Upper lobe of right lung (tissue), 1 donor: ENCODE data around the gene TFDP2. TPM values are rescaled to one million over a fixed set of nuclear protein-coding genes. Genes with fewer than 3 reads are reported as not detected.

Experiments used
- ATAC-seq: fragments of 200-7000 bp; cut with Tn5 transposase; one replicate; pipeline ENCODE4 v1.9.1; 2020; ENCODE audit warnings: mild to moderate bottlenecking, moderate library complexity
- DNase-seq: peaks from one replicate; pipeline ENCODE4 v3.0.0-alpha.2; 2020
- H3K27ac ChIP-seq: fragments of 200-600 bp; one replicate; pipeline ENCODE4 v1.8.0; 2022
- H3K27me3 ChIP-seq: fragments of 200-600 bp; one replicate; pipeline ENCODE4 v1.8.0; 2022; ENCODE audit warnings: mild to moderate bottlenecking
- H3K36me3 ChIP-seq: fragments of 200-600 bp; one replicate; pipeline ENCODE4 v1.8.0; 2022
- H3K4me1 ChIP-seq: fragments of 200-600 bp; one replicate; pipeline ENCODE4 v1.8.0; 2022
- H3K4me3 ChIP-seq: fragments of 200-600 bp; one replicate; pipeline ENCODE4 v1.8.0; 2022; ENCODE audit warnings: mild to moderate bottlenecking
- H3K9me3 ChIP-seq: fragments of 200-600 bp; one replicate; pipeline ENCODE4 v1.8.0; 2022
- CTCF ChIP-seq: fragments of 200-600 bp; IDR thresholded peaks from one replicate; pipeline ENCODE4 v1.8.0; 2022; ENCODE audit warnings: antibody characterized with exemption
- intact Hi-C: fragments of 100-400 bp; cut with DNase I; formaldehyde crosslinking; loops from one replicate; pipeline ENCODE4 v1.11.0; 2022
- total RNA-seq: library from RNA; stranded (reverse); fragmentation: NEBNext Ultra II Directional; extraction: Animal tissue kit (Norgen Biotek cat#: 25700); gene quantifications from one replicate; pipeline ENCODE4 v1.2.1, GENCODE V29; 2021
- donor health status: DM: no; HTN: yes; CAD: no; lungs with severe emphysema.

TFDP2 gene
- total RNA-seq, 1 donor from 2014 or later: 26.7 TPM

GRCh38 chr3:142046320-142047020, 102.9 kb downstream of the TFDP2 start:
- intact Hi-C loops: no loop called here

DNA sequence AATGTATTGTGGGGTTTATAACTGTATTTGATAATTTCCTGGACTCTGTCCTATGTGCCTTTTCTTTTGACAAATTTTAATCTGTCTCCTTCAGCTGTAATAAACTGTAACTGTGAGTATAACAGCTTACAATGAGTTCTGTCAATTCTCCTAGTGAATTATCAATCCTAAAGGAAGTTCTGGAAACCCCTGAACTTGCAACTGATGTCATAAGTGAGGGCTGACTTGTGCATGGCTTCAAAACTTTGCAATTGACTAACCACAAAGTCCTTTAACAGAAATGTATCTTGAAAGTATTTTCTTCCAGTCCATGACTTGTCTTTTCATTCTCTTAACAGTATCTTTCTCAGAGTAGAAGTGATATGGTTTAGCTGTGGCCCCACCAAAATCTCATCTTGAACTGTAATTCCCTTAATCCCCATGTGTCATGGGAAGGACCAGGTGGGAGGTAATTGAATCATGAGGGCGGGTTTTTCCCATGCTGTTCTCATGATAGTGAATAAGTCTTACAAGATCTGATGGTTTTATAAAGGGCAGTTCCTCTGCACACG, 108.3 kb downstream of the TFDP2 start:
- TF ChIP-seq CTCF: no peak
- ATAC-seq (no peak), DNase-seq (no peak)
- Histone ChIP-seq H3K4me3 (no peak overlapping the region), H3K36me3 (no peaks in the 10 kb centered on the region), H3K4me1 (no peaks in the 10 kb centered on the region), H3K9me3 (no peaks in the 10 kb centered on the region), H3K27ac (no peak overlapping the region), H3K27me3 (no peaks in the 10 kb centered on the region)
- intact Hi-C loops: no loop called here

More at GRCh38 chr3:142046320-142047020, 102.9 kb downstream of the TFDP2 start:
- peak; percentile 55 for ATAC-seq
- DNase-seq: no peak
- no peak overlapping the region for H3K4me3 ChIP-seq
- no peaks in the 10 kb centered on the region for H3K4me1 ChIP-seq
- TF ChIP-seq CTCF: no peak
- no peaks in the 10 kb centered on the region for H3K9me3 ChIP-seq
- no peaks in the 10 kb centered on the region for H3K36me3 ChIP-seq
- no peak overlapping the region for H3K27ac ChIP-seq
- H3K27me3 ChIP-seq: no peaks in the 10 kb centered on the region

GRCh38 chr3:142035308-142035922, 113.9 kb downstream of the TFDP2 start:
- Histone ChIP-seq H3K9me3 (no peaks in the 10 kb centered on the region), H3K27ac (no peak overlapping the region), H3K27me3 (no peaks in the 10 kb centered on the region), H3K4me1 (no peaks in the 10 kb centered on the region), H3K4me3 (no peak overlapping the region), H3K36me3 (no peaks in the 10 kb centered on the region)
- ATAC-seq: no peak
- intact Hi-C loops: no loop called here
- DNase-seq: no peak
- TF ChIP-seq CTCF: no peak

GRCh38 chr3:142033292-142033691, 116.1 kb downstream of the TFDP2 start:
- Histone ChIP-seq H3K36me3 (no peaks in the 10 kb centered on the region), H3K27ac (no peak overlapping the region), H3K27me3 (no peaks in the 10 kb centered on the region), H3K9me3 (no peaks in the 10 kb centered on the region), H3K4me1 (no peaks in the 10 kb centered on the region), H3K4me3 (no peak overlapping the region)
- intact Hi-C loops: no loop called here
- no peak for ATAC-seq
- TF ChIP-seq CTCF: no peak
- no peak for DNase-seq

GRCh38 chr3:142031575-142031974, 117.8 kb downstream of the TFDP2 start:
- Histone ChIP-seq H3K36me3 (no peaks in the 10 kb centered on the region), H3K27ac (no peak overlapping the region), H3K27me3 (no peaks in the 10 kb centered on the region), H3K9me3 (no peaks in the 10 kb centered on the region), H3K4me1 (no peaks in the 10 kb centered on the region), H3K4me3 (no peak overlapping the region)
- intact Hi-C loops: no loop called here
- DNase-seq (no peak), ATAC-seq (no peak)
- no peak for TF ChIP-seq CTCF
